Measurements from ENCODE around the gene TUBGCP3. TPM values are rescaled to one million over a fixed set of nuclear protein-coding genes. Genes with fewer than 3 reads are reported as not detected.

TUBGCP3 gene
- total RNA-seq, 1 donor from 2014 or later = 36.6 TPM

DNA sequence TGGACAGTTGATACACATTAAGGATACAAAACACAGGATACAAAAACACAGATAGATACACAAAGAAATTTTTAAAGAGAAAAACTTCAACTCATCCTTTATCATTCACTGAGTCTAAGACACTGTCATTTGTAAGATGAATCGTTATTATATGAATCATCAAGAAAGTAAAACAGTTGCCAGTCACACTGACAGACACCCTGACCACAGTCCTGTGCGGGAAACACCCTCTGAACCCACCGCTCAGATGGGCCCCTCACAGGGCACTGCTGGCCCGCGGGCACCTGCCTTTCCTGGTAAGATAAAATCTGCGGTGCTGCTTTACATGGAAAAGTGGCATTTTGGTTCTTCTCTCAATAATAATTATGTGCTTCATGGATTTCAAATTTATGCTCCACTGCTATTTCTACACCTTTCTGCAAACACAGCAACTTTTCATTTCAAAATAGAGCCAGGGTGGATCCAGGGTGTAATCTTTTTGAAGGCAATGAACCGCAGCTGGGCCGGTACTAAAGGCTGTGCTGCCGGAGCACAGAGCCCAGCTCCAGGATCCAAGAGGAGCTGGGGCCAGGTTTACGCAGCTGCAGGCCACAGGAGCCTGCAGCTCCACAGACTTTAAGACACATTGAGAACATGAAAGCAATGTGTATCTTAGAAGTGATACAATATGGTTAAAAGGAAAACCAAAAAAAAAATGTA lies 76.8 kb downstream of the TUBGCP3 start:
- peaks cover 31% of the 10 kb centered on the region for H3K4me1 Mint-ChIP-seq (ENCODE audit: low read depth, unreplicated experiment)
- H3K9me3 Mint-ChIP-seq (ENCODE audit: unreplicated experiment) = peaks cover 3% of the 10 kb centered on the region
- H3K27ac Mint-ChIP-seq (ENCODE audit: unreplicated experiment) = no peak overlapping the region

DNA sequence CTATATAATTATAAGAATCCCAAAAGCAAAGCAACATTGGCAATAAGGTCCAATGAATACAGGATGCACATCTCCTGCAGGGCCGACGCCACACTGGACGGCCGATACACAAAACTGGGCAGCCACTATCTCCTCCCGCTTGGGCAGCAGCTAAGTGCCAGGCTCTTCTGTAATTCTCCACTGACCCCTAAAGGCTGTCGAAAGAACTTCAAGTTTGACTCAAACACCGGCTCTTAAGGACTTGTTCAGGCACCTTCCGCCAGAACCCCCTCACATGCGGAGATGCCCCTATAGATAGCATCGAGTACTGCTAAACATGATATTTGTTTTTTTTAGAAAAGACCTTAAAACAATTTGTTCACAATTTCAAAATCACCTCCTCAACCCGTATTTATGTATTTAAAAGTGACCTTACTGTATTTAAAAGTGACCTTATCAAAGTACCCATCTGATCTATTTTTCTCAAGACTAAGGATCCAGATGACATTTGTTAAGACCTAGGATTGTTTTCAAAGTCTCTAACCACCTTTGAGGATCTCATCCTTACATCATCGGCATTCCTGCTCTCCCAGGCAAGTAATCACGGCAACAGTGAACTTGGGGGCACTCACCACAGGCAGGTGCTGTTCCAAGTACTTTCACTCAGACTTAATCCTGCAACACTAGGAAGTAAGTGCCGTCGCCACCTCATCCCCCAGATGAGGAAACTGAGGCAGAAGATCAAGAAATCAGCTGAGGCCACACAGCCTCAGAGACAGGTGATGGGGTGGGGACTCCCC lies 77.8 kb downstream of the TUBGCP3 start:
- Mint-ChIP-seq H3K4me3 (ENCODE audit: unreplicated experiment) (no peak overlapping the region), H3K4me1 (ENCODE audit: low read depth, unreplicated experiment) (peaks cover 40% of the 10 kb centered on the region), H3K36me3 (ENCODE audit: unreplicated experiment) (no peaks in the 10 kb centered on the region), H3K27me3 (ENCODE audit: unreplicated experiment) (peaks cover 6% of the 10 kb centered on the region), H3K9me3 (ENCODE audit: unreplicated experiment) (peaks cover 3% of the 10 kb centered on the region), H3K27ac (ENCODE audit: unreplicated experiment) (peak overlapping the region; percentile 21)
- TF ChIP-seq, protein P1, sequence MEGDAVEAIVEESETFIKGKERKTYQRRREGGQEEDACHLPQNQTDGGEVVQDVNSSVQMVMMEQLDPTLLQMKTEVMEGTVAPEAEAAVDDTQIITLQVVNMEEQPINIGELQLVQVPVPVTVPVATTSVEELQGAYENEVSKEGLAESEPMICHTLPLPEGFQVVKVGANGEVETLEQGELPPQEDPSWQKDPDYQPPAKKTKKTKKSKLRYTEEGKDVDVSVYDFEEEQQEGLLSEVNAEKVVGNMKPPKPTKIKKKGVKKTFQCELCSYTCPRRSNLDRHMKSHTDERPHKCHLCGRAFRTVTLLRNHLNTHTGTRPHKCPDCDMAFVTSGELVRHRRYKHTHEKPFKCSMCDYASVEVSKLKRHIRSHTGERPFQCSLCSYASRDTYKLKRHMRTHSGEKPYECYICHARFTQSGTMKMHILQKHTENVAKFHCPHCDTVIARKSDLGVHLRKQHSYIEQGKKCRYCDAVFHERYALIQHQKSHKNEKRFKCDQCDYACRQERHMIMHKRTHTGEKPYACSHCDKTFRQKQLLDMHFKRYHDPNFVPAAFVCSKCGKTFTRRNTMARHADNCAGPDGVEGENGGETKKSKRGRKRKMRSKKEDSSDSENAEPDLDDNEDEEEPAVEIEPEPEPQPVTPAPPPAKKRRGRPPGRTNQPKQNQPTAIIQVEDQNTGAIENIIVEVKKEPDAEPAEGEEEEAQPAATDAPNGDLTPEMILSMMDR (IDR thresholded peaks at IDR 0.05; ENCODE audit: partially characterized antibody, unreplicated experiment) = peak; percentile 80
- DNase-seq = peak; percentile 49

More for the DNA sequence above, 76.8 kb downstream of the TUBGCP3 start:
- TF ChIP-seq, protein P1 (IDR thresholded peaks at IDR 0.05; ENCODE audit: partially characterized antibody, unreplicated experiment) = no peak
- H3K4me3 Mint-ChIP-seq (ENCODE audit: unreplicated experiment) = no peak overlapping the region
- no peak for DNase-seq
- H3K36me3 Mint-ChIP-seq (ENCODE audit: unreplicated experiment) = no peaks in the 10 kb centered on the region
- H3K27me3 Mint-ChIP-seq (ENCODE audit: unreplicated experiment) = peaks cover 6% of the 10 kb centered on the region

DNA sequence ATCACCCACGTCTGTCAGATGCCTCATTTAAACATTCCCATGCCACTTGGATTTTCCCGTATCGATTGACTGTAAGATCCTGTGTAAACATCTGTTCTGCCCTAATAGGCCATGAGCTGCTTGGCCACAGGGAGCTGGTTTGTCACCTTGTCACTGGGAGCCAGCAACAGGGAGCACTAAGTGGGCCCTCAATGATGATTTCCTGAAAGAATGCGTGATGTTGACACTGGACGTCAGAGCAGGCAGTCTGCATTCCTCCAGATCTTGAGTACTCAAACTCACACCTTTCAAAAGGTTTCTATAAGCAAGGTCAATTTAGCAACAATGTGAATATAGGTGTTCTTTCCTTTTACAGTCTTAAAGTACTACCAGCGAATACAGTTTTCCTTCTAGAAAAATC lies 78.8 kb downstream of the TUBGCP3 start:
- Mint-ChIP-seq H3K27ac (ENCODE audit: unreplicated experiment) (no peak overlapping the region), H3K27me3 (ENCODE audit: unreplicated experiment) (peaks cover 3% of the 10 kb centered on the region)
- TF ChIP-seq, protein P1 (IDR thresholded peaks at IDR 0.05; ENCODE audit: partially characterized antibody, unreplicated experiment) = no peak

DNA sequence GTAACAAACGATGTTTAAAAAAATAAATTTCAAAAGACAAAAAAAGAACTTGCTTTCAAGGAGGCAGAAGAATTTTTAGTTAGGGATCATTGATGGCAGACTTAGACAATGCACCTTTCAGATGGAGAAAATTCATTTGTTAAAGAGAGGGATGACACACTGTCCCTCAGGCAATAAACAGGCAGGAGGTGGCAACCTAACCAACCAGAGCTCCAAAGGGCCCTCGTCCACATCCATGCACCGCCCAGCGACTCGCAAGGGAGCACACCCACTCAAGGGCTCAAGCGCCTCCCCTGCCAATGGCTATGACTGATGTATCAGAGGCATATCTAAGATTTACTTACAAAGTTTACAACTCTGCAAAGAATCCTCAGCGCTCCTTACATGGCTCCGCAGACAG lies 81.9 kb downstream of the TUBGCP3 start:
- Mint-ChIP-seq H3K27me3 (ENCODE audit: unreplicated experiment) (peaks cover 3% of the 10 kb centered on the region), H3K36me3 (ENCODE audit: unreplicated experiment) (no peaks in the 10 kb centered on the region), H3K9me3 (ENCODE audit: unreplicated experiment) (peaks cover 2% of the 10 kb centered on the region), H3K4me3 (ENCODE audit: unreplicated experiment) (no peak overlapping the region), H3K4me1 (ENCODE audit: low read depth, unreplicated experiment) (peaks cover 44% of the 10 kb centered on the region), H3K27ac (ENCODE audit: unreplicated experiment) (peak overlapping the region; percentile 74)
- TF ChIP-seq, protein P1 (IDR thresholded peaks at IDR 0.05; ENCODE audit: partially characterized antibody, unreplicated experiment) = no peak
- DNase-seq = peak; percentile 30

More for the DNA sequence above, 78.8 kb downstream of the TUBGCP3 start:
- DNase-seq = no peak
- Mint-ChIP-seq H3K9me3 (ENCODE audit: unreplicated experiment) (peaks cover 3% of the 10 kb centered on the region), H3K4me3 (ENCODE audit: unreplicated experiment) (no peak overlapping the region), H3K36me3 (ENCODE audit: unreplicated experiment) (no peaks in the 10 kb centered on the region), H3K4me1 (ENCODE audit: low read depth, unreplicated experiment) (peaks cover 46% of the 10 kb centered on the region)

DNA sequence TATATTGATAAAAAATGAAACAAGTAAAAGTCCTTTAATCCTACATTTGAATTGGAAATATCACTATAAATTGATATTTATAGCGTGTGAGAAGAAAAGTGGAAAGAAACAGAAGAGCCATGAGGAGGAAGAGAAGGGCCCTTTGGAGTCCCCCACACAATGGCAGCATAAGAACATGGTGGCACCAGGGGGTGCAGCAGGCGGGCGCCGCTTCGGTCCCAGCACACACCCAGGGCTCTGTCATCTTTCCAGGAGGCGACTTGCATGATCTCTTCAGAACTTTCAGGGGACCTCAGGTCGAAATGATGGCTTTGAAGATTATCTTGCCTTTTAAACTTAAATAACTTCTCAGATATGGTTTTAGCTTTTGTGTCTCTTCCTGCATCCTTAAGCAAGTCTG lies 91.8 kb downstream of the TUBGCP3 start:
- Mint-ChIP-seq H3K4me1 (ENCODE audit: low read depth, unreplicated experiment) (no peaks in the 10 kb centered on the region), H3K4me3 (ENCODE audit: unreplicated experiment) (no peak overlapping the region), H3K27me3 (ENCODE audit: unreplicated experiment) (peaks cover 3% of the 10 kb centered on the region), H3K9me3 (ENCODE audit: unreplicated experiment) (no peaks in the 10 kb centered on the region), H3K27ac (ENCODE audit: unreplicated experiment) (no peak overlapping the region), H3K36me3 (ENCODE audit: unreplicated experiment) (no peaks in the 10 kb centered on the region)
- TF ChIP-seq, protein P1 (IDR thresholded peaks at IDR 0.05; ENCODE audit: partially characterized antibody, unreplicated experiment) = no peak
- DNase-seq = no peak
